Central memory CD4-positive, alpha-beta T cell (primary cell): ENCODE results near the gene ZNF646.
A peak's percentile ranks its signal among the peaks of the same experiment; 100 is the strongest.

ENCODE experiments used
- DNase-seq: peaks from one replicate; pipeline ENCODE4 v3.0.0; 2022
- total RNA-seq, 3 experiments: gene quantifications; one replicate each; lab custom pipeline; 2026; lab: John Stamatoyannopoulos, UW

ZNF646 gene
- total RNA-seq: 53.6 to 83.6 (median 72.5) reads per million in 3 experiments

GRCh38 chr16:31073970-31074813 is at the start of gene ZNF646, which contains the start of gene ZNF668:
ZNF646 (plus strand) TSS chr16:31074422; CDS start chr16:31076325, 1,903 bp downstream.
ZNF668 (minus strand) TSS chr16:31074240; CDS start chr16:31064459, 9,781 bp downstream.
- peak; percentile 98 for DNase-seq

DNA sequence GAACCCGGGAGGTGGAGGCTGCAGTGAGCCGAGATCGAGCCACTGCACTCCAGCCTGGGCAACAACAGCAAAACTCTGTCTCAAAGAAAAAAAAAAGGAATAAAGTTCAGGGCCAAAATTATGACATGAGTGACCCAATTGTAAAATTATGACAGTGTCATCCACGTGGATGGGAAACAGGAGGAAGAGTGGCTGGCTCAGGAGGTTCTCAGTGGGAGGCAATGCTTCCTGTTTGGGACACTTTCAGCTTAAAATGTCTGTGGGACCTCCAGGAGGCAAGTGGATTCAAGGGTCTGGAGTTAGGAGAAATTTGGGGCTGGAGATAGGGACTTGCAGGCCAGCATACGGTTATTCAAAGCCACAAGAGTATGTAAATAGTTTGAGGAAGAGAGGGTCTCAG is 48.9 kb upstream of the ZNF646 start:
- no peak for DNase-seq

- no peak for DNase-seq
Measured at GRCh38 chr16:31029272-31029671, 45.0 kb upstream of the ZNF646 start.

DNA sequence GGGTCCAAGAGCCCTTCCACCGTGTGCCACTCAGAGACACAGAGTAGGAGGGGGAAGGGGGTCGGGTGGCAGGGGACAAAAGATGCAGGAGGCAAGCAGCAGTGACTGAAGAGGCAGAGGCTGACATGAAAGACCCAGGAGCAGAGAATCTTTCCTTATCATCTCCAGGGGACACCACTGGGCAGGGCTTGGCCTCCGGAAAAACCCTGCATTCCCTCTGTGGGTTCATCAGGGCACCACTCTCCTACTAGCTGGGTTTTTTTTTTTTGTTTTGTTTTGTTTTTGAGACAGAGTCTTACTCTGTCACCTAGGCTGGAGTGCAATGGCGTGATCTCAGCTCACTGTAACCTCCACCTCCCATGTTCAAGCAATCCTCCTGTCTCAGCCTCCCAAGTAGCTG is 42.9 kb upstream of the ZNF646 start:
- DNase-seq: no peak

- peak; percentile 99 for DNase-seq
Measured at GRCh38 chr16:31032736-31033708, 41.2 kb upstream of the ZNF646 start, which contains the start of gene STX4. STX4 (plus strand) TSS chr16:31033558; CDS start chr16:31033806, 248 bp downstream.

- peak; percentile 81 for DNase-seq
Measured at GRCh38 chr16:31033709-31034492, 40.3 kb upstream of the ZNF646 start.

- DNase-seq: no peak
Measured at GRCh38 chr16:31036691-31037090, 37.5 kb upstream of the ZNF646 start.

GRCh38 chr16:31038993-31039392 is 35.2 kb upstream of the ZNF646 start:
- DNase-seq: no peak

- DNase-seq: no peak
Measured at GRCh38 chr16:31042866-31043265, 31.4 kb upstream of the ZNF646 start.

DNA sequence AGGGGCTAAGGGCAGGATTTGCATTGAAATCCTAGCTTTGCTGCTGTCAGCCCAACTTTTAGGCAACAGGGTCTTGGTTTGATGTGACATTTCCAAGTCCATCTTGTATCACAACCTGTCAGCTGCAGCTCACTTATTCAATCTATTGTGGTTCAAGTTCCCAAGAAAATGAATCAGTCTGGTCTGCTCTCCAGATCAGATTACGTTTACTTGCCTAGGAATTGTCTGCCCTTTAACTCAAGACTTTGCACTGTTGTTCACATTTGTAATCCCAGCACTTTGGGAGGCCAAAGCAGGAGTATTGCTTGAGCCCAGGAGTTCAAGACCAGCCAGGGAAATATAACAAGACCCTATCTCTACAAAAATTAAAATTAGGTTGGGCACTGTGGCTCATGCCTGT is 30.9 kb upstream of the ZNF646 start:
- DNase-seq: no peak

GRCh38 chr16:31043898-31044481 is 30.2 kb upstream of the ZNF646 start:
- DNase-seq: no peak

DNA sequence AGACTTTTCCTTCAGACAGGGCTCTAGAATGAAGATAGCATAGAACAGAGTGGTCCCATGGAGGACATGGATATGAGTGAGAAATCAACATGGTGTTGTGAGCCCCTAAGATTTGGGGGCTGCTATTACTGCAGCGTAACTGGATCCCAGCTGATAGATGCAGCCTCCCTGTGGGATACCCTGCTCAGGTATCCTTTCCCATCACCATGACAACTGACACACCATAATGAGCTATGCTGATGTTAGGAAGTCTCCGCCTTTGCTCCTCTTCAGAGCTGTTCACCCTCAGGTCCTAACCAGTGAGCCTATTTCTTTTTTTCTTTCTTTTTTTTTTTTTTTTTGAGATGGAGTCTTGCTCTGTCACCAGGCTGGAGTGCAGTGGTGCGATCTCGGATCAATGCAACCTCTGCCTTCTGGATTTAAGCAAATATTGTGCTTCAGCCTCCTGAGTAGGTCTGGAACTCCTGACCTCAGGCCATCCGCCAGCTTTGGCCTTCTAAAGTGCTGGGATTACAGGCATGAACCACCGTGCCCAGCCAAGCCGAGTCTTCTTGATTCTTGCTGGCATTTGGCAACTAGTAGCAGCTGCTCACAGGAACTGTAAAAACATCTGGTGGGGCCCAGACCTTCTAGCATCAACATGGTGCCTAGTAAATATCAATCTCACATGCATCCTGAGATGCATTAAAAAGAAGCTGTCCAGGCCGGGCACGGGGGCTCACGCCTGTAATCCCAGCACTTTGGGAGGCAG is 23.8 kb upstream of the ZNF646 start:
- no peak for DNase-seq

DNA sequence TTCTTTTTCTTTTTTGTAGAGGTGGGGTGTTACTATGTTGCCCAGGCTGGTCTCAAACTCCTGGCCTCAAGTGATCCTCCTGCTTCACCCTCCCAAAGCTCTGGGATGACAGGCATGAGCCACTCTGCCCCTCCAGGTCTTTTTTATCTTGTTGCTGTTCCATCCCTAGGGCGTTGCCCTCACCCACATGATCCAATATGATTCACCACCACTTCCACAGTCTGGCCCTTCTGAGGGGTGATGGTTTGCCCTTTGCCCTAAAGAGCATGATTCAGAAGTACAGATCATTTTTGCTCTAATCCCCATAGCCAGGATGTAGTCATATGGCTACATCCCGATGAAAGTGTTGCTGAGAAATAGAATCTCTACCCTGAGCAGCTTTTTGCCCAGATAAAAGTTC is 22.1 kb upstream of the ZNF646 start:
- no peak for DNase-seq

DNA sequence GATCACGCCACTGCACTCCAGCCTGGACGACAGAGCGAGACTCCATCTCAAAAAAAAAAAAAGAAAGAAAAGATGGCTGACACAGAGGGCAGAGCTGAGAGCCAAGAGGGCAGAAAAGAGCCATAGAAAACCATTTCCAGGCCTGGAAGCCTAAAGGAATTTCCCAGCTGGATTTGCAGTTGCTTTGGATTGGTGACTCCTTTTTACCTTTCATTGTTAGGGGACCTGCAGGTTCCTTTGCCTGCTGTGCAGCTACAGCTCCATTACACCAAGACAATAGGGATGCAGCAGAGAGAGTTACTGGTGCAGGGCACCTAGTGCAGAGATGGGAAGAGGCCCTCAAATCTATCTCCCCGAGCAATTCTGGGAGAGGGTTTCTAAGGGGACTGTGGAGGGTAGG is 18.6 kb upstream of the ZNF646 start:
- DNase-seq: no peak

GRCh38 chr16:31061126-31061812 is 13.0 kb upstream of the ZNF646 start:
- no peak for DNase-seq

- no peak for DNase-seq
Measured at GRCh38 chr16:31061813-31062440, 12.3 kb upstream of the ZNF646 start.

GRCh38 chr16:31063495-31063842 is 10.8 kb upstream of the ZNF646 start:
- DNase-seq: no peak

DNA sequence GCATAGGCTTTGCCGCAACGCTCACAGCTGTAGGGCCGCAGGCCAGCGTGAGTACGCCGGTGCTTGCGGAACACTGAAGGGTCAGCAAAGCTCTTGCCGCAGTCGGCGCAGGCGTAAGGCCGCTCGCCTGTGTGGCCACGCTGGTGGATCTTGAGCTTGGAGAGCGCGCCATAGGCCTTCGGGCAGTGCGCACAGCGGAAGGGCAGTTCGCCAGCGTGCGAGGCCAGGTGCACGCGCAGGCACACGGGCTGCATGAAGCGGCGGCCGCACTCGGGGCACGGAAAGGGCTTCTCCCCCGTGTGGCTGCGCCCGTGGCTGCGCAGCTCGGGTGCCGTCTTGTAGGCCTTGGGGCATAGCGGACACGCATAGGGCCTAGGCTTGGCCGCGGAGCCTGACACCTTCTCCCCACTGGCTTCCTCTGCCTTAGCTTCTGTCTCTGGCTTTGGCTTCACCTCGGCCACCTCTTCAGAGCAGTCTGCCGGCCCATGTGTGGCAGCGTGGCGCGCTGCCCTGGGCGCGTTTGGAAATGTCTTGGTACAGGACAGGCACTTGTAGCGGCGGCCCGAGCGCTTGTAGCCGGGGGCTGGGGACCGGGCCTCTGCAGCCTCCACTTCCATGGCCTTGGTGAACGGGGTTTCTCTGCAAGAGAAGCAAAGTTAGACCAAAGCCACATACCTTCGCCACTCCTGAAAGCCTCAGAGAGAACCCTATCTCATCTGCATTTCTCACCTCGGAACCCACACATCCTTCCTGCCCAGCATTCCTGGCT is 10.2 kb upstream of the ZNF646 start:
- peak; percentile 22 for DNase-seq

- no peak for DNase-seq
Measured at GRCh38 chr16:31064882-31065461, 9.2 kb upstream of the ZNF646 start.
